PFSK-1 (cell line): ENCODE data around the gene SARS1.

Source experiments
- FOXP2 ChIP-seq: optimal IDR thresholded peaks from 2 replicates; pipeline ENCODE3; 2011; ENCODE audit warnings: borderline replicate concordance, control low read depth, inconsistent platforms; ENCODE audit not compliant: insufficient read depth; ENCODE audit errors: extremely low read length, extremely low read depth
- POLR2AphosphoS5 ChIP-seq: IDR thresholded peaks from 2 replicates; pipeline ENCODE4 v1.6.1; 2012; ENCODE audit warnings: low read depth, mild to moderate bottlenecking, control low read depth, low read length, moderate library complexity
- TAF1 ChIP-seq: IDR thresholded peaks from 2 replicates; pipeline ENCODE4 v1.6.1; 2012; ENCODE audit warnings: low read length, control low read depth, borderline replicate concordance; ENCODE audit not compliant: insufficient read depth
- TF ChIP-seq, protein P1 (sequence below), 2 experiments: IDR thresholded peaks; 2 replicates each; pipeline versions ENCODE4 v1.6.1 to v1.8.0; 2011 to 2012; ENCODE audit warnings: low read depth in 2 of 2, low read length in 2 of 2, control low read depth in 1 of 2, inconsistent platforms in 1 of 2, mild to moderate bottlenecking in 1 of 2, moderate library complexity in 1 of 2; ENCODE audit not compliant: insufficient read depth in 1 of 2

DNA sequence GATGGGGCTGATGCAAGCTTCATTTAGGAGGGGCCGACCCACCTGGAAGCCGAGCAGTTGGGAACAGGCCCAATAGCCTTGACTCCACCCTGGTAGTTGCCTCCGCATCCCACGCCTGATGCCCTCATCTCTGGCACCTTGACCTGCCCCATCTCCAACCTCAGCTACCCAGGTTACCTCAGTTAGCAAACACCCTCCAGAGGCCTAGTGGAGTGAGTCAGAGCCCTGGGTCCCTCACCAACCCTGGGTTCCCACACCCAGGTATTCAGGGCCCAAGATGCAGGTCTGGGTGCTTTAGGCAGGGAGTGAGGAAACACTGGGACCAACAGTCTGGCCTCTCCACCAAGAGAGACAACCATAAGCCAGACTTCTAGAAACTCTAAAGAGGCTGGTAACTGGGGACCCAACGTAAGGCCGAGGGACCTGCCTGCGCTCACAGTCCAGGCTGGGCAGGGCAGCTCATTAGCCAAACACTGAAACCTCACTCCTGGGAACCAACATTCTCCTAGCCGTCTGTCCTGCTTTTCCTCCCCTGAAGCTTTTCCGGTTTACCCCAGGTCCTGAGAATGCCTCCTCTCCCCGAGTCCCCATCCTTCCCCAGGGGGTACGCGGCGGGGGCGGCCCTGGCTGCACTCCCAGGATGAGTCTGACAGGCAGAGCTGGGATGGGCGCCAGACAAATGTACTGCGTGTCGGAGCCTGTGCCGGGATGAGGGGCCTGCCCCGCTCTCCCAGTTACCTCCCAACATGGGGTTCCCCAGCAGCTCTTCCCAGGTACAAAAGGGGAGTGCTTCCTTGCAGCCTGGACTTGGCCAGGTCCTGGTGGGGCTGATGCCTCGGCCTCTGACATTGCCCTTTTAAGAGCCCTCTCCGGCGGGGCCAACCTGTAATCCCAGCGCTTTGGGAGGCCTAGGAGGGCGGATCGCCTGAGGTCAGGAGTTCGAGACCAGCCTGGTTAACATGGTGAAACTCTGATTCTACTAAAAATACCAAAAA lies 26.7 kb downstream of the SARS1 start:
- TF ChIP-seq POLR2AphosphoS5 = peak; percentile 76; the same call in 1 of the 2 replicates
- TF ChIP-seq, protein P1, sequence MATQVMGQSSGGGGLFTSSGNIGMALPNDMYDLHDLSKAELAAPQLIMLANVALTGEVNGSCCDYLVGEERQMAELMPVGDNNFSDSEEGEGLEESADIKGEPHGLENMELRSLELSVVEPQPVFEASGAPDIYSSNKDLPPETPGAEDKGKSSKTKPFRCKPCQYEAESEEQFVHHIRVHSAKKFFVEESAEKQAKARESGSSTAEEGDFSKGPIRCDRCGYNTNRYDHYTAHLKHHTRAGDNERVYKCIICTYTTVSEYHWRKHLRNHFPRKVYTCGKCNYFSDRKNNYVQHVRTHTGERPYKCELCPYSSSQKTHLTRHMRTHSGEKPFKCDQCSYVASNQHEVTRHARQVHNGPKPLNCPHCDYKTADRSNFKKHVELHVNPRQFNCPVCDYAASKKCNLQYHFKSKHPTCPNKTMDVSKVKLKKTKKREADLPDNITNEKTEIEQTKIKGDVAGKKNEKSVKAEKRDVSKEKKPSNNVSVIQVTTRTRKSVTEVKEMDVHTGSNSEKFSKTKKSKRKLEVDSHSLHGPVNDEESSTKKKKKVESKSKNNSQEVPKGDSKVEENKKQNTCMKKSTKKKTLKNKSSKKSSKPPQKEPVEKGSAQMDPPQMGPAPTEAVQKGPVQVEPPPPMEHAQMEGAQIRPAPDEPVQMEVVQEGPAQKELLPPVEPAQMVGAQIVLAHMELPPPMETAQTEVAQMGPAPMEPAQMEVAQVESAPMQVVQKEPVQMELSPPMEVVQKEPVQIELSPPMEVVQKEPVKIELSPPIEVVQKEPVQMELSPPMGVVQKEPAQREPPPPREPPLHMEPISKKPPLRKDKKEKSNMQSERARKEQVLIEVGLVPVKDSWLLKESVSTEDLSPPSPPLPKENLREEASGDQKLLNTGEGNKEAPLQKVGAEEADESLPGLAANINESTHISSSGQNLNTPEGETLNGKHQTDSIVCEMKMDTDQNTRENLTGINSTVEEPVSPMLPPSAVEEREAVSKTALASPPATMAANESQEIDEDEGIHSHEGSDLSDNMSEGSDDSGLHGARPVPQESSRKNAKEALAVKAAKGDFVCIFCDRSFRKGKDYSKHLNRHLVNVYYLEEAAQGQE (IDR thresholded peaks at IDR 0.05; ENCODE audit: insufficient read depth in 1 of 2, low read depth in 2 of 2, low read length in 2 of 2) = 0 out of 4 replicates have a peak, but pooled peaks of 1 of the 2 experiments have one; percentile 5
- TF ChIP-seq TAF1 = no peak
- TF ChIP-seq FOXP2 = no peak
